22Rv1 (cell line): ENCODE measurements around the gene GREM2.

Source experiments
- ZFX ChIP-seq: fragments of 450-650 bp; IDR thresholded peaks from 2 replicates; pipeline ENCODE4 v1.6.1; 2017; ENCODE audit warnings: antibody characterized with exemption, borderline replicate concordance
- TF ChIP-seq, protein P1 (sequence below): fragments of 450-650 bp; IDR thresholded peaks from 2 replicates; pipeline ENCODE4 v1.5.1; 2017; ENCODE audit warnings: mild to moderate bottlenecking

DNA sequence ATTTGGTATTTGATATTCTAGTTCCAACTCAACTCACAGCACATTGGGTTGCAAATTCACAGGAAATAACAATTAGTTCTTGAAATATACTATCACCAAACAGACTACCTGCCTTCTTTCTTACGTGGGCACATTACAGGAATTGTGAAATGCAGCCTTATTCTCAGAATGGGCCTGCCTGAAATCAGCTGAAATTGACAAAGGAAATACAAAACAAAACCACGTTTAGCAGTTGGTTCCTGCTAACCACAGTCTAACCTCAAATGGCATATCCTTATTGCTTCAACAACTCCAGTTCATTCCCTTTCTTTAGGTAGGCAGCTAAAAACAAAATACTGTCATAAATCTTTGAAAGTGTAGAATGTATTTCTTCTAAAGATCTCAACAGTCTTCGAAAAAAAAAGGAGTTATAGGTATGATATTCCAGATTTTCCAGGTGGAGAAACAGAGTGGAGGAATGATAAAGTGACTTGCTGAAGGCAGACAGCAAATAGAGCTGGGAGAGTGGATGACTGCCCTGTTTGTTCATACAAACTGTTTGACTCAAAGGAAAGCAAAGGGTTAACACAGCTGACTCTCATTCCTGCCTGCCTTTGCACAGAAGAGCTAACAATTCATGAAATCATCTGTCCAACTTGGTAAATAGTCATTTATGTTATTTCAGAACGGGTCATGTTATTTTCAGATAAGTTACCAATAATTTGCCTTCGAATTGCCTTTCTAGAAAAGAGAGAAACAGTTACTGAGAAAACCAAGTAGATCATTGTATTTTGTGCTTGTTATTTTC is 1.6 kb upstream of the GREM2 start:
- TF ChIP-seq, protein P1, sequence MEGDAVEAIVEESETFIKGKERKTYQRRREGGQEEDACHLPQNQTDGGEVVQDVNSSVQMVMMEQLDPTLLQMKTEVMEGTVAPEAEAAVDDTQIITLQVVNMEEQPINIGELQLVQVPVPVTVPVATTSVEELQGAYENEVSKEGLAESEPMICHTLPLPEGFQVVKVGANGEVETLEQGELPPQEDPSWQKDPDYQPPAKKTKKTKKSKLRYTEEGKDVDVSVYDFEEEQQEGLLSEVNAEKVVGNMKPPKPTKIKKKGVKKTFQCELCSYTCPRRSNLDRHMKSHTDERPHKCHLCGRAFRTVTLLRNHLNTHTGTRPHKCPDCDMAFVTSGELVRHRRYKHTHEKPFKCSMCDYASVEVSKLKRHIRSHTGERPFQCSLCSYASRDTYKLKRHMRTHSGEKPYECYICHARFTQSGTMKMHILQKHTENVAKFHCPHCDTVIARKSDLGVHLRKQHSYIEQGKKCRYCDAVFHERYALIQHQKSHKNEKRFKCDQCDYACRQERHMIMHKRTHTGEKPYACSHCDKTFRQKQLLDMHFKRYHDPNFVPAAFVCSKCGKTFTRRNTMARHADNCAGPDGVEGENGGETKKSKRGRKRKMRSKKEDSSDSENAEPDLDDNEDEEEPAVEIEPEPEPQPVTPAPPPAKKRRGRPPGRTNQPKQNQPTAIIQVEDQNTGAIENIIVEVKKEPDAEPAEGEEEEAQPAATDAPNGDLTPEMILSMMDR: no peak
- TF ChIP-seq ZFX: no peak
